ENCODE measurements around the gene ARL16. TPM values are rescaled to one million over a fixed set of nuclear protein-coding genes. Genes with fewer than 3 reads are reported as not detected.
"Not testable (repeated sequence)": the region's sequence is repeated elsewhere in the genome, so short reads cannot be mapped to it uniquely, and the experiment has no call there.

ARL16 gene
- total and polyA plus RNA-seq, 4 donors: 20.5 to 87.4 (median 34.1) TPM

GRCh38 chr17:81682565-81683207 lies 911 bp downstream of the ARL16 start:
- Histone ChIP-seq H3K9me3 (ENCODE audit: control insufficient read depth, low read length) (no peaks in the 10 kb centered on the region), H3K4me3 (ENCODE audit: low read length in 2 of 2) (peak overlapping the region; percentile 67 to 97), H3K27ac (ENCODE audit: low read depth in 1 of 2, low read length in 2 of 2) (no peak overlapping the region), H3K36me3 (ENCODE audit: control insufficient read depth in 1 of 2, insufficient read depth in 2 of 2, low read length in 1 of 2) (no peaks in the 10 kb centered on the region), H3K4me1 (ENCODE audit: control insufficient read depth in 1 of 2, insufficient read depth in 2 of 2, low read length in 2 of 2) (no peaks in the 10 kb centered on the region), H3K27me3 (ENCODE audit: control insufficient read depth in 1 of 2, insufficient read depth in 2 of 2, low read length in 1 of 2) (no peaks in the 10 kb centered on the region)
- DNase-seq (no peak), ATAC-seq (ENCODE audit: low FRiP score) (no peak)
- WGBS, 2 donors: 27 to 28% methylated on average over 19 of the region's 19 CpGs
- intact Hi-C loops (cut with DNase I): no loop called here

- Histone ChIP-seq H3K4me3 (ENCODE audit: low read length in 2 of 2) (no peak overlapping the region), H3K9me3 (ENCODE audit: control insufficient read depth, low read length) (no peaks in the 10 kb centered on the region), H3K36me3 (ENCODE audit: control insufficient read depth in 1 of 2, insufficient read depth in 2 of 2, low read length in 1 of 2) (no peaks in the 10 kb centered on the region), H3K27me3 (ENCODE audit: control insufficient read depth in 1 of 2, insufficient read depth in 2 of 2, low read length in 1 of 2) (no peaks in the 10 kb centered on the region), H3K4me1 (ENCODE audit: control insufficient read depth in 1 of 2, insufficient read depth in 2 of 2, low read length in 2 of 2) (no peaks in the 10 kb centered on the region), H3K27ac (ENCODE audit: low read depth in 1 of 2, low read length in 2 of 2) (no peak overlapping the region)
- DNase-seq: no peak
- intact Hi-C loops (cut with DNase I): no loop called here
- 64 to 71% methylated on average over 17 of the region's 17 CpGs for WGBS, 2 donors
- ATAC-seq (ENCODE audit: low FRiP score): no peak
Measured at GRCh38 chr17:81681672-81682071, 1.9 kb downstream of the ARL16 start.

GRCh38 chr17:81680150-81680549 lies 3.4 kb downstream of the ARL16 start:
- intact Hi-C loops (cut with DNase I): no loop called here
- Histone ChIP-seq H3K27me3 (ENCODE audit: control insufficient read depth in 1 of 2, insufficient read depth in 2 of 2, low read length in 1 of 2) (no peaks in the 10 kb centered on the region), H3K9me3 (ENCODE audit: control insufficient read depth, low read length) (no peaks in the 10 kb centered on the region), H3K27ac (ENCODE audit: low read depth in 1 of 2, low read length in 2 of 2) (no peak overlapping the region), H3K36me3 (ENCODE audit: control insufficient read depth in 1 of 2, insufficient read depth in 2 of 2, low read length in 1 of 2) (no peaks in the 10 kb centered on the region), H3K4me3 (ENCODE audit: low read length in 2 of 2) (no peak overlapping the region), H3K4me1 (ENCODE audit: control insufficient read depth in 1 of 2, insufficient read depth in 2 of 2, low read length in 2 of 2) (no peaks in the 10 kb centered on the region)
- DNase-seq (no peak), ATAC-seq (ENCODE audit: low FRiP score) (no peak)
- 84 to 85% methylated on average over 11 of the region's 11 CpGs for WGBS, 2 donors

GRCh38 chr17:81676906-81677305 lies 6.7 kb downstream of the ARL16 start:
- no peak for DNase-seq
- 73 to 86% methylated on average over 17 of the region's 17 CpGs for WGBS, 2 donors
- no peak for ATAC-seq (ENCODE audit: low FRiP score)

GRCh38 chr17:81675515-81676221 lies 7.9 kb downstream of the ARL16 start:
- H3K36me3 ChIP-seq (ENCODE audit: control insufficient read depth in 1 of 2, insufficient read depth in 2 of 2, low read length in 1 of 2); H3K9me3 ChIP-seq (ENCODE audit: control insufficient read depth, low read length); H3K27ac ChIP-seq (ENCODE audit: low read depth in 1 of 2, low read length in 2 of 2); intact Hi-C loops (cut with DNase I); H3K4me1 ChIP-seq (ENCODE audit: control insufficient read depth in 1 of 2, insufficient read depth in 2 of 2, low read length in 2 of 2); H3K27me3 ChIP-seq (ENCODE audit: control insufficient read depth in 1 of 2, insufficient read depth in 2 of 2, low read length in 1 of 2); DNase-seq; H3K4me3 ChIP-seq (ENCODE audit: low read length in 2 of 2); ATAC-seq (ENCODE audit: low FRiP score): not testable (repeated sequence)
- WGBS, 2 donors: 39% methylated on average over 18 of the region's 18 CpGs

More at GRCh38 chr17:81676906-81677305, 6.7 kb downstream of the ARL16 start:
- Histone ChIP-seq H3K27ac (ENCODE audit: low read depth in 1 of 2, low read length in 2 of 2) (no peak overlapping the region), H3K4me1 (ENCODE audit: control insufficient read depth in 1 of 2, insufficient read depth in 2 of 2, low read length in 2 of 2) (no peaks in the 10 kb centered on the region), H3K36me3 (ENCODE audit: control insufficient read depth in 1 of 2, insufficient read depth in 2 of 2, low read length in 1 of 2) (no peaks in the 10 kb centered on the region), H3K4me3 (ENCODE audit: low read length in 2 of 2) (no peak overlapping the region), H3K27me3 (ENCODE audit: control insufficient read depth in 1 of 2, insufficient read depth in 2 of 2, low read length in 1 of 2) (no peaks in the 10 kb centered on the region), H3K9me3 (ENCODE audit: control insufficient read depth, low read length) (no peaks in the 10 kb centered on the region)
- intact Hi-C loops (cut with DNase I): no loop called here

- Histone ChIP-seq H3K4me1 (ENCODE audit: control insufficient read depth in 1 of 2, insufficient read depth in 2 of 2, low read length in 2 of 2) (no peaks in the 10 kb centered on the region), H3K36me3 (ENCODE audit: control insufficient read depth in 1 of 2, insufficient read depth in 2 of 2, low read length in 1 of 2) (no peaks in the 10 kb centered on the region), H3K4me3 (ENCODE audit: low read length in 2 of 2) (no peak overlapping the region), H3K27ac (ENCODE audit: low read depth in 1 of 2, low read length in 2 of 2) (no peak overlapping the region), H3K9me3 (ENCODE audit: control insufficient read depth, low read length) (no peaks in the 10 kb centered on the region), H3K27me3 (ENCODE audit: control insufficient read depth in 1 of 2, insufficient read depth in 2 of 2, low read length in 1 of 2) (no peaks in the 10 kb centered on the region)
- no peak for DNase-seq
- no peak for ATAC-seq (ENCODE audit: low FRiP score)
- 77 to 78% methylated on average over 18 of the region's 18 CpGs for WGBS, 2 donors
- intact Hi-C loops (cut with DNase I): no loop called here
Measured at GRCh38 chr17:81673561-81674258, 9.9 kb downstream of the ARL16 start.

GRCh38 chr17:81672954-81673353 lies 10.6 kb downstream of the ARL16 start:
- H3K4me1 ChIP-seq (ENCODE audit: control insufficient read depth in 1 of 2, insufficient read depth in 2 of 2, low read length in 2 of 2): no peaks in the 10 kb centered on the region
- intact Hi-C loops (cut with DNase I): no loop called here
- no peaks in the 10 kb centered on the region for H3K27me3 ChIP-seq (ENCODE audit: control insufficient read depth in 1 of 2, insufficient read depth in 2 of 2, low read length in 1 of 2)
- no peak for ATAC-seq (ENCODE audit: low FRiP score)
- 86% methylated on average over 16 of the region's 16 CpGs for WGBS, 2 donors
- no peaks in the 10 kb centered on the region for H3K36me3 ChIP-seq (ENCODE audit: control insufficient read depth in 1 of 2, insufficient read depth in 2 of 2, low read length in 1 of 2)
- no peak overlapping the region for H3K4me3 ChIP-seq (ENCODE audit: low read length in 2 of 2)
- no peak for DNase-seq
- H3K27ac ChIP-seq (ENCODE audit: low read depth in 1 of 2, low read length in 2 of 2): no peak overlapping the region
- no peaks in the 10 kb centered on the region for H3K9me3 ChIP-seq (ENCODE audit: control insufficient read depth, low read length)

GRCh38 chr17:81672504-81672903 lies 11.1 kb downstream of the ARL16 start:
- no peaks in the 10 kb centered on the region for H3K27me3 ChIP-seq (ENCODE audit: control insufficient read depth in 1 of 2, insufficient read depth in 2 of 2, low read length in 1 of 2)
- ATAC-seq (ENCODE audit: low FRiP score): no peak
- DNase-seq: no peak
- H3K36me3 ChIP-seq (ENCODE audit: control insufficient read depth in 1 of 2, insufficient read depth in 2 of 2, low read length in 1 of 2): no peaks in the 10 kb centered on the region
- WGBS, 2 donors: 87% methylated on average over 18 of the region's 18 CpGs
- no peak overlapping the region for H3K4me3 ChIP-seq (ENCODE audit: low read length in 2 of 2)
- intact Hi-C loops (cut with DNase I): no loop called here
- no peak overlapping the region for H3K27ac ChIP-seq (ENCODE audit: low read depth in 1 of 2, low read length in 2 of 2)
- H3K4me1 ChIP-seq (ENCODE audit: control insufficient read depth in 1 of 2, insufficient read depth in 2 of 2, low read length in 2 of 2): no peaks in the 10 kb centered on the region
- H3K9me3 ChIP-seq (ENCODE audit: control insufficient read depth, low read length): no peaks in the 10 kb centered on the region

Data from aorta (tissue), 5 donors.